ENCODE data around the gene RFTN1.
A peak's percentile ranks its signal among the peaks of the same experiment; 100 is the strongest.

Gene RFTN1

GRCh38 chr3:16442730-16443129 is 70.8 kb downstream of the RFTN1 start:
- DNase-seq (ENCODE audit: low spot score in 2 of 2) (no peak), ATAC-seq (replicated peaks; ENCODE audit: extremely low read depth, poor library complexity, severe bottlenecking) (no peak)
- Mint-ChIP-seq H3K36me3 (ENCODE audit: insufficient read depth) (peaks cover 2% of the 10 kb centered on the region), H3K9me3 (no peaks in the 10 kb centered on the region), H3K27me3 (no peaks in the 10 kb centered on the region), H3K4me1 (peaks cover 25% of the 10 kb centered on the region), H3K4me3 (no peak overlapping the region), H3K27ac (ENCODE audit: low read depth) (peak overlapping the region; percentile 42)

GRCh38 chr3:16441371-16441875 is 72.1 kb downstream of the RFTN1 start:
- Mint-ChIP-seq H3K27me3 (no peaks in the 10 kb centered on the region), H3K4me3 (no peak overlapping the region), H3K4me1 (peaks cover 25% of the 10 kb centered on the region), H3K27ac (ENCODE audit: low read depth) (no peak overlapping the region), H3K36me3 (ENCODE audit: insufficient read depth) (peaks cover 2% of the 10 kb centered on the region), H3K9me3 (no peaks in the 10 kb centered on the region)
- ATAC-seq (replicated peaks; ENCODE audit: extremely low read depth, poor library complexity, severe bottlenecking) (no peak), DNase-seq (ENCODE audit: low spot score in 2 of 2) (no peak)

- ATAC-seq (replicated peaks; ENCODE audit: extremely low read depth, poor library complexity, severe bottlenecking) (no peak), DNase-seq (ENCODE audit: low spot score in 2 of 2) (no peak)
- Mint-ChIP-seq H3K36me3 (ENCODE audit: insufficient read depth) (peaks cover 3% of the 10 kb centered on the region), H3K27me3 (no peaks in the 10 kb centered on the region), H3K4me1 (peaks cover 25% of the 10 kb centered on the region), H3K27ac (ENCODE audit: low read depth) (peak overlapping the region; percentile 35), H3K9me3 (no peaks in the 10 kb centered on the region), H3K4me3 (no peak overlapping the region)
Observed at GRCh38 chr3:16439848-16440708, 73.4 kb downstream of the RFTN1 start.

GRCh38 chr3:16439163-16439847 is 74.2 kb downstream of the RFTN1 start:
- H3K4me3 Mint-ChIP-seq: no peak overlapping the region
- DNase-seq (ENCODE audit: low spot score in 2 of 2): no peak
- H3K9me3 Mint-ChIP-seq: no peaks in the 10 kb centered on the region
- peak overlapping the region; percentile 35 for H3K27ac Mint-ChIP-seq (ENCODE audit: low read depth)
- no peaks in the 10 kb centered on the region for H3K27me3 Mint-ChIP-seq
- H3K36me3 Mint-ChIP-seq (ENCODE audit: insufficient read depth): peaks cover 2% of the 10 kb centered on the region
- peaks cover 25% of the 10 kb centered on the region for H3K4me1 Mint-ChIP-seq
- no peak for ATAC-seq (replicated peaks; ENCODE audit: extremely low read depth, poor library complexity, severe bottlenecking)

GRCh38 chr3:16437640-16438039 is 75.9 kb downstream of the RFTN1 start:
- Mint-ChIP-seq H3K27me3 (no peaks in the 10 kb centered on the region), H3K36me3 (ENCODE audit: insufficient read depth) (peaks cover 6% of the 10 kb centered on the region), H3K4me3 (no peak overlapping the region)

GRCh38 chr3:16433701-16434151 is 79.8 kb downstream of the RFTN1 start:
- Mint-ChIP-seq H3K27ac (ENCODE audit: low read depth) (no peak overlapping the region), H3K36me3 (ENCODE audit: insufficient read depth) (peaks cover 20% of the 10 kb centered on the region), H3K4me3 (no peak overlapping the region), H3K4me1 (peaks cover 20% of the 10 kb centered on the region), H3K9me3 (no peaks in the 10 kb centered on the region), H3K27me3 (no peaks in the 10 kb centered on the region)
- no peak for DNase-seq (ENCODE audit: low spot score in 2 of 2)
- no peak for ATAC-seq (replicated peaks; ENCODE audit: extremely low read depth, poor library complexity, severe bottlenecking)

More at GRCh38 chr3:16437640-16438039, 75.9 kb downstream of the RFTN1 start:
- DNase-seq (ENCODE audit: low spot score in 2 of 2) (no peak), ATAC-seq (replicated peaks; ENCODE audit: extremely low read depth, poor library complexity, severe bottlenecking) (no peak)
- H3K9me3 Mint-ChIP-seq: no peaks in the 10 kb centered on the region
- H3K27ac Mint-ChIP-seq (ENCODE audit: low read depth): no peak overlapping the region
- peaks cover 18% of the 10 kb centered on the region for H3K4me1 Mint-ChIP-seq

- ATAC-seq (replicated peaks; ENCODE audit: extremely low read depth, poor library complexity, severe bottlenecking) (no peak), DNase-seq (ENCODE audit: low spot score in 2 of 2) (no peak)
- peaks cover 26% of the 10 kb centered on the region for H3K4me1 Mint-ChIP-seq
- H3K4me3 Mint-ChIP-seq: no peak overlapping the region
- no peak overlapping the region for H3K27ac Mint-ChIP-seq (ENCODE audit: low read depth)
- H3K9me3 Mint-ChIP-seq: no peaks in the 10 kb centered on the region
- no peaks in the 10 kb centered on the region for H3K27me3 Mint-ChIP-seq
- peaks cover 20% of the 10 kb centered on the region for H3K36me3 Mint-ChIP-seq (ENCODE audit: insufficient read depth)
Observed at GRCh38 chr3:16432714-16433113, 80.8 kb downstream of the RFTN1 start.

GRCh38 chr3:16430717-16431630 is 82.5 kb downstream of the RFTN1 start:
- H3K36me3 Mint-ChIP-seq (ENCODE audit: insufficient read depth): peaks cover 19% of the 10 kb centered on the region
- peaks cover 31% of the 10 kb centered on the region for H3K4me1 Mint-ChIP-seq
- no peak overlapping the region for H3K27ac Mint-ChIP-seq (ENCODE audit: low read depth)

GRCh38 chr3:16429086-16429485 is 84.4 kb downstream of the RFTN1 start:
- no peak for ATAC-seq (replicated peaks; ENCODE audit: extremely low read depth, poor library complexity, severe bottlenecking)
- H3K27ac Mint-ChIP-seq (ENCODE audit: low read depth): no peak overlapping the region
- no peak for DNase-seq (ENCODE audit: low spot score in 2 of 2)
- peaks cover 19% of the 10 kb centered on the region for H3K36me3 Mint-ChIP-seq (ENCODE audit: insufficient read depth)
- peaks cover 43% of the 10 kb centered on the region for H3K4me1 Mint-ChIP-seq
- H3K27me3 Mint-ChIP-seq: no peaks in the 10 kb centered on the region
- H3K9me3 Mint-ChIP-seq: no peaks in the 10 kb centered on the region
- no peak overlapping the region for H3K4me3 Mint-ChIP-seq

More at GRCh38 chr3:16430717-16431630, 82.5 kb downstream of the RFTN1 start:
- Mint-ChIP-seq H3K4me3 (no peak overlapping the region), H3K9me3 (no peaks in the 10 kb centered on the region), H3K27me3 (no peaks in the 10 kb centered on the region)
- ATAC-seq (replicated peaks; ENCODE audit: extremely low read depth, poor library complexity, severe bottlenecking) (no peak), DNase-seq (ENCODE audit: low spot score in 2 of 2) (no peak)

GRCh38 chr3:16428612-16429011 is 84.9 kb downstream of the RFTN1 start:
- Mint-ChIP-seq H3K27me3 (no peaks in the 10 kb centered on the region), H3K4me3 (no peak overlapping the region), H3K9me3 (no peaks in the 10 kb centered on the region), H3K4me1 (peaks cover 43% of the 10 kb centered on the region), H3K27ac (ENCODE audit: low read depth) (no peak overlapping the region), H3K36me3 (ENCODE audit: insufficient read depth) (peaks cover 17% of the 10 kb centered on the region)
- ATAC-seq (replicated peaks; ENCODE audit: extremely low read depth, poor library complexity, severe bottlenecking) (no peak), DNase-seq (ENCODE audit: low spot score in 2 of 2) (no peak)

GRCh38 chr3:16427103-16427965 is 86.2 kb downstream of the RFTN1 start:
- ATAC-seq (replicated peaks; ENCODE audit: extremely low read depth, poor library complexity, severe bottlenecking): no peak
- no peak for DNase-seq (ENCODE audit: low spot score in 2 of 2)
- H3K4me1 Mint-ChIP-seq: peaks cover 39% of the 10 kb centered on the region
- H3K4me3 Mint-ChIP-seq: no peak overlapping the region
- no peaks in the 10 kb centered on the region for H3K9me3 Mint-ChIP-seq
- no peaks in the 10 kb centered on the region for H3K27me3 Mint-ChIP-seq
- H3K27ac Mint-ChIP-seq (ENCODE audit: low read depth): peak overlapping the region; percentile 15
- peaks cover 12% of the 10 kb centered on the region for H3K36me3 Mint-ChIP-seq (ENCODE audit: insufficient read depth)
